AG04450 (cell line): ENCODE measurements around the gene PPM1D. TPM values are rescaled to one million over a fixed set of nuclear protein-coding genes. Genes with fewer than 3 reads are reported as not detected.

Experiments used
- CTCF ChIA-PET: fragments of 300-600, 350-600 bp; formaldehyde crosslinking; extraction: SDS; loops from one replicate; lab custom pipeline; 2022; ENCODE audit warnings: antibody characterized with exemption, inconsistent platforms; lab: Charles Lee
- POLR2A ChIA-PET: fragments of 350-600 bp; formaldehyde crosslinking; extraction: SDS; loops from one replicate; lab custom pipeline; 2021; ENCODE audit warnings: antibody characterized with exemption, inconsistent platforms; lab: Yijun Ruan, JAX
- DNase-seq: peaks from one replicate; pipeline ENCODE4 v3.0.0-alpha.2; 2011; ENCODE audit warnings: low read depth, low spot score
- H3K27ac ChIP-seq: one replicate; pipeline ENCODE4 v1.5.1; 2012; ENCODE audit warnings: low read depth, low read length, control low read depth
- H3K27me3 ChIP-seq: one replicate; pipeline ENCODE4 v1.6.0; 2012; ENCODE audit warnings: low read length; ENCODE audit not compliant: control insufficient read depth, insufficient read depth
- H3K4me3 ChIP-seq: 2 replicates; pipeline ENCODE4 v1.5.1; 2011; ENCODE audit warnings: mild to moderate bottlenecking, low read depth, low read length, control low read depth
- H3K9me3 ChIP-seq: 2 replicates; pipeline ENCODE4 v1.5.1; 2012; ENCODE audit warnings: low read length; ENCODE audit not compliant: control insufficient read depth, insufficient read depth
- polyA plus RNA-seq: library from polyadenylated mRNA; depleted of rRNA; stranded (reverse); fragments of >200 nt; gene quantifications from 2 replicates; pipeline ENCODE4 v1.2.3, GENCODE V29; 2011
- TF ChIP-seq, protein P1 (sequence below): IDR thresholded peaks from 2 replicates; pipeline ENCODE4 v1.5.1; 2011; ENCODE audit warnings: low read depth, low read length, control low read depth, inconsistent platforms

PPM1D gene
- polyA plus RNA-seq, 1 experiment: 12.2 TPM

DNA sequence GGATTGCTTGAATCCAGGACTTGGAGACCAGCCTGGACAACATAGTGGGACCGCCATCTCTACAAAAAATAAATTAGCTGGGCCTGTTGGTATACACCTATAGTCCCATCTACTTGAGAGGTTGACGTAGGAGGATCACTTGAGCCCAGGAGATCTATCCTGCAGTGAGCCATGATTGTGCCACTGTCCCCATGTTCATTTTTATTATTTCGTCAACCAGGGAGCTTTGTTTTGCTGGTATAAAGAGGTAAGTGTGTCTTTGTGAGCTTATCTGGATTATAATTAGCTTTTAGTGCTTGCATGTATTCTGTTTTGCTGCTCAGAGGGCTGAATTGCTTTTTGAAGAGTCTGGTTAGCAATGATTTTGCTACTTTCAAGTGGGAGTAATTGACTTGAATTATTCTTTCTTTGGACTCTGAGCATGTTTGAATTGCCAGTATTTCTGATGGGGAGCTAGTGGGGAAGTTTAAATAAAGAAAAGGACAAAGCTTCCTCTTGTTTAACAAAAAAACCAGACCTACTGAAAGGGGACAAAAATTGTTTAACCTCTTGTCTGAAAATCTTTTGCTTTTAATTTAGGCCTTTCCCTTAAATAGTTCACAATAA, 46.0 kb downstream of the PPM1D start:
- ChIA-PET CTCF (interaction anchor here (1.3 kb wide), 1 partner anchor 8 kb away, joined by 3 read pairs; no protein-coding TSS in a partner anchor), POLR2A (no interaction called here)
- Histone ChIP-seq H3K27me3 (no peaks in the 10 kb centered on the region), H3K9me3 (no peaks in the 10 kb centered on the region), H3K27ac (no peak overlapping the region), H3K4me3 (no peak overlapping the region)
- DNase-seq: no peak
- TF ChIP-seq, protein P1, sequence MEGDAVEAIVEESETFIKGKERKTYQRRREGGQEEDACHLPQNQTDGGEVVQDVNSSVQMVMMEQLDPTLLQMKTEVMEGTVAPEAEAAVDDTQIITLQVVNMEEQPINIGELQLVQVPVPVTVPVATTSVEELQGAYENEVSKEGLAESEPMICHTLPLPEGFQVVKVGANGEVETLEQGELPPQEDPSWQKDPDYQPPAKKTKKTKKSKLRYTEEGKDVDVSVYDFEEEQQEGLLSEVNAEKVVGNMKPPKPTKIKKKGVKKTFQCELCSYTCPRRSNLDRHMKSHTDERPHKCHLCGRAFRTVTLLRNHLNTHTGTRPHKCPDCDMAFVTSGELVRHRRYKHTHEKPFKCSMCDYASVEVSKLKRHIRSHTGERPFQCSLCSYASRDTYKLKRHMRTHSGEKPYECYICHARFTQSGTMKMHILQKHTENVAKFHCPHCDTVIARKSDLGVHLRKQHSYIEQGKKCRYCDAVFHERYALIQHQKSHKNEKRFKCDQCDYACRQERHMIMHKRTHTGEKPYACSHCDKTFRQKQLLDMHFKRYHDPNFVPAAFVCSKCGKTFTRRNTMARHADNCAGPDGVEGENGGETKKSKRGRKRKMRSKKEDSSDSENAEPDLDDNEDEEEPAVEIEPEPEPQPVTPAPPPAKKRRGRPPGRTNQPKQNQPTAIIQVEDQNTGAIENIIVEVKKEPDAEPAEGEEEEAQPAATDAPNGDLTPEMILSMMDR: no peak

DNA sequence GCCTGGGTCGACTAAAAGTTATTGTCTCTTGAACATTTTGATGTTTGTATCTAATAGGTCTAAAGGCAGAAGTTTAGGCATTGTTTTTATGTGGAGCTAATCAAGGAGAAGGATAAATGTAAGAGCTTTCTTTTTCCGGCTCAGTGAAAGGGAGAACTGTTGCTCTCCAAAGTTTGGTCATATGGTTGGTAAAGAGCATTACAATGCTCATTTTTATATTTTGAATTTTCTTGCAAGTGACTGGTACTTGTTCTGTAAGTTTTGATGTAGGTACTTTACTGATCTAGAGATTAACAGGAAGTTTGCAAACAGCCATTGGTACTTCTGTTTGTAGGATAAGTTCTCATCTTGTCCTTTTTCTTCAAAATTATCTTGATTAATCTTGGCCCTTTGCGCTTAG, 46.7 kb downstream of the PPM1D start:
- no peak for DNase-seq
- ChIA-PET POLR2A (no interaction called here), CTCF (interaction anchor here (1.3 kb wide), 1 partner anchor 9 kb away, joined by 3 read pairs; no protein-coding TSS in a partner anchor)
- Histone ChIP-seq H3K27me3 (no peaks in the 10 kb centered on the region), H3K9me3 (no peaks in the 10 kb centered on the region), H3K4me3 (no peak overlapping the region), H3K27ac (no peak overlapping the region)
- TF ChIP-seq, protein P1: no peak

DNA sequence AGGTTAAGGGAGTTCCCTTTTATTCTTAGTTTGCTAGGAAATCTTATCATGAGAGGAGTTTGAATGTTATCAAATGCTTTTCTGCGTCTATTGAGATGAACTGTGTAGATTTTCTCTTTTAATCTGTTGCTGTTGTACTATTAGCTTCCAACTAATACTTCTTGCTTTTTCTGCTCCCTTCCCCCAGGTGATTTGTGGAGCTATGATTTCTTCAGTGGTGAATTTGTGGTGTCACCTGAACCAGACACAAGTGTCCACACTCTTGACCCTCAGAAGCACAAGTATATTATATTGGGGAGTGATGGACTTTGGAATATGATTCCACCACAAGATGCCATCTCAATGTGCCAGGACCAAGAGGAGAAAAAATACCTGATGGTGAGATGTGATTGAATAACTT, 47.7 kb downstream of the PPM1D start:
- DNase-seq: no peak
- Histone ChIP-seq H3K27me3 (no peaks in the 10 kb centered on the region), H3K4me3 (no peak overlapping the region), H3K27ac (no peak overlapping the region), H3K9me3 (no peaks in the 10 kb centered on the region)
- POLR2A ChIA-PET: no interaction called here
- CTCF ChIA-PET: interaction anchor here (0.7 kb wide), 1 partner anchor 10 kb away, joined by 3 read pairs; no protein-coding TSS in a partner anchor
- TF ChIP-seq, protein P1: no peak

DNA sequence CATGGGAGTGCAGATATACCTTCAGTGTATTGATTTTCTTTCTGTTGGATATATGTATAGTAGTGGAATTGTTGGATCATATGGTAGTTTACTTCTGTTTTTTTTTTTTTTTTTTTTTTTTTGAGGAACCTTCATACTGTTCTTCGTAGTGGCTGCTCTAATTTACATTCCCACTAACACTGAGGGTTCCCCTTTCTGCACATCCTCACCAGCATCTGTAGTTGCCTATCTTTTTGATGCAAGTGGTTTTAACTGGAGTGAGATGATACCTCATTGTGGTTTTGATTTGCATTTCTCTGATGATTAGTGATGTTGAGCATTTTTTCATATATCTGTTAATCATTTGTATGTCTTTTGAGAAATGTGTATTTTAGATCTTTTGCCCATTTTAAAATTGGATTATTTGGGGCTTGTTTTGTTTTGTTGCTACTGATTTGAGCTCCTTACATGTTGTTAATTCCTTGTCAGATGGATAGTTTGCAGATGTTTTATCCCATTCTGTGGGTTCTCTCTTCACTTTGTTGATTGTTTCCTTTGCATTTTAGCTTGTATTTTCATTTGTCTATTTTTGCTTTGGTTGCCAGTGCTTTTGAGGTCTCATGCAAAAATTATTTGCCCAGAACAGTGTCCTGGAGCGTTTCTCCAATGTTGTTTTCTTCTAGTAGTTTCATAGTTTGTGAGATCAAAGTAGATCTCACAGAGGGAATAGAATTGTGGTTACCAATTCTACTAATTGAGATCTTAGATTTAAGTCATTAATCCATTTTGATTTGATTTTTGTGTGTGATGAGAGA, 52.7 kb downstream of the PPM1D start:
- no peaks in the 10 kb centered on the region for H3K9me3 ChIP-seq
- POLR2A ChIA-PET: no interaction called here
- no peak for DNase-seq
- no peak overlapping the region for H3K27ac ChIP-seq
- H3K27me3 ChIP-seq: no peaks in the 10 kb centered on the region
- CTCF ChIA-PET: interaction anchor here (1.1 to 1.4 kb wide), 3 partner anchors 12 to 185 kb away, joined by 4 to 6 read pairs (median 4); no protein-coding TSS in a partner anchor
- no peak overlapping the region for H3K4me3 ChIP-seq
- TF ChIP-seq, protein P1: no peak

DNA sequence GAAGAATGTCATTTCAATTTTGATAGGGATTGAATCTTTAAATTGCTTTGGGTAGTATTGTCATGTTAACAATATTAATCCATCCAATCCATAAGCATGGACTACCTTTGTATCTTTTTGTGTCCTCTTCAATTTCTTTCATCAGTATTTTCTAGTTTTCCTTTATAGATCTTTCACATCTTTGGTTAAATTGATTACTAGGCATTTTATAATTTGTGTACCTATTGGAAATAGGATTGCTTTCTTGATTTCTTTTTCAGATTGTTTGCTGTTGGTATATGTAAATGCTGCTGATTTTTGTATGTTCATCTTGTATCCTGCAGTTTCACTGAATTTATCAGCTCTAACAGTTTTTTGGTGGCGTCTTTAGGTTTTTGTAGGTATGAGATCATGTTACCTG, 53.6 kb downstream of the PPM1D start:
- DNase-seq: no peak
- ChIA-PET CTCF (interaction anchor here (1.1 to 1.4 kb wide), 3 partner anchors 13 to 186 kb away, joined by 4 to 6 read pairs (median 4); no protein-coding TSS in a partner anchor), POLR2A (no interaction called here)
- Histone ChIP-seq H3K9me3 (no peaks in the 10 kb centered on the region), H3K4me3 (no peak overlapping the region), H3K27ac (no peak overlapping the region), H3K27me3 (no peaks in the 10 kb centered on the region)
- TF ChIP-seq, protein P1: no peak
